NCI-H446 treated with DMSO at 0.1 percent for 48 hours (cell line): ENCODE data around the gene ISCU.
A peak's percentile ranks its signal among the peaks of the same experiment; 100 is the strongest.

Experiments
- DNase-seq: peaks from one replicate; lab custom pipeline; 2025; lab: John Stamatoyannopoulos, UW

The ISCU gene

GRCh38 chr12:108562348-108563135 lies at the start of gene ISCU:
Gene ISCU, plus strand, starts transcription at chr12:108562596. Its CDS starts 27 bp downstream, at chr12:108562623.
- peak; percentile 89 for DNase-seq

- DNase-seq, result no peak
Observed at GRCh38 chr12:108514468-108514972, 47.9 kb upstream of the ISCU start.

- DNase-seq, result peak; percentile 96
Observed at GRCh38 chr12:108514973-108515814, 47.2 kb upstream of the ISCU start, which contains the start of gene FICD. Gene FICD, plus strand, starts transcription at chr12:108515277. Its CDS starts 1,696 bp downstream, at chr12:108516973.

- no peak for DNase-seq
Observed at GRCh38 chr12:108515916-108516315, 46.5 kb upstream of the ISCU start.

- no peak for DNase-seq
Observed at GRCh38 chr12:108516511-108517275, 45.7 kb upstream of the ISCU start.

GRCh38 chr12:108517288-108518100 lies 44.9 kb upstream of the ISCU start:
- DNase-seq, result no peak

GRCh38 chr12:108518101-108518715 lies 44.2 kb upstream of the ISCU start:
- no peak for DNase-seq

GRCh38 chr12:108518716-108519496 lies 43.5 kb upstream of the ISCU start:
- DNase-seq, result no peak

- no peak for DNase-seq
Observed at GRCh38 chr12:108519558-108519957, 42.8 kb upstream of the ISCU start.

GRCh38 chr12:108523365-108523764 lies 39.0 kb upstream of the ISCU start:
- no peak for DNase-seq

GRCh38 chr12:108525681-108526080 lies 36.7 kb upstream of the ISCU start:
- DNase-seq, result no peak

- no peak for DNase-seq
Observed at GRCh38 chr12:108526482-108527165, 35.8 kb upstream of the ISCU start.

- no peak for DNase-seq
Observed at GRCh38 chr12:108527166-108527496, 35.3 kb upstream of the ISCU start.

GRCh38 chr12:108530161-108530560 lies 32.2 kb upstream of the ISCU start:
- DNase-seq, result no peak

GRCh38 chr12:108531929-108532848 lies 30.2 kb upstream of the ISCU start:
- DNase-seq, result no peak

- DNase-seq, result no peak
Observed at GRCh38 chr12:108538146-108538545, 24.2 kb upstream of the ISCU start.

GRCh38 chr12:108538616-108539195 lies 23.7 kb upstream of the ISCU start:
- DNase-seq, result no peak

GRCh38 chr12:108542320-108542719 lies 20.1 kb upstream of the ISCU start:
- no peak for DNase-seq
